RWPE2 (cell line): ENCODE measurements around the gene SLC13A3.

Source experiments
- ATAC-seq: fragments of 200-7000 bp; cut with Tn5 transposase; 3 replicates; pipeline ENCODE4 v1.9.1; 2021; ENCODE audit warnings: low read depth
- DNase-seq: peaks from one replicate; pipeline ENCODE4 v3.0.0-alpha.2; 2020; ENCODE audit warnings: low spot score
- H3K27ac ChIP-seq: fragments of 450-650 bp; 2 replicates; pipeline ENCODE4 v1.5.1; 2017; ENCODE audit warnings: mild to moderate bottlenecking; ENCODE audit not compliant: poor library complexity, severe bottlenecking
- H3K27me3 ChIP-seq: fragments of 250-450 bp; sonication (Bioruptor Pico); 2 replicates; pipeline ENCODE4 v1.5.1; 2021; ENCODE audit warnings: mild to moderate bottlenecking, moderate library complexity; ENCODE audit not compliant: insufficient read depth, poor library complexity, severe bottlenecking
- H3K36me3 ChIP-seq: fragments of 250-450 bp; sonication (Bioruptor Pico); 2 replicates; pipeline ENCODE4 v1.5.1; 2020; ENCODE audit warnings: low read depth, mild to moderate bottlenecking, moderate library complexity
- H3K4me1 ChIP-seq: fragments of 250-450 bp; sonication (Bioruptor Pico); 2 replicates; pipeline ENCODE4 v1.5.1; 2021; ENCODE audit warnings: mild to moderate bottlenecking, moderate library complexity; ENCODE audit not compliant: insufficient read depth, poor library complexity, severe bottlenecking
- H3K4me3 ChIP-seq: fragments of 250-450 bp; sonication (Bioruptor Pico); 2 replicates; pipeline ENCODE4 v1.5.1; 2021; ENCODE audit warnings: mild to moderate bottlenecking, moderate library complexity; ENCODE audit not compliant: severe bottlenecking
- H3K9me3 ChIP-seq: fragments of 250-450 bp; sonication (Bioruptor Pico); 2 replicates; pipeline ENCODE4 v1.5.1; 2021; ENCODE audit warnings: mild to moderate bottlenecking, moderate library complexity; ENCODE audit not compliant: severe bottlenecking
- CTCF ChIP-seq: fragments of 450-650 bp; IDR thresholded peaks from one replicate; pipeline ENCODE4 v1.5.1; 2017; ENCODE audit warnings: mild to moderate bottlenecking, moderate library complexity; ENCODE audit not compliant: poor library complexity, severe bottlenecking

The SLC13A3 gene, protein sequence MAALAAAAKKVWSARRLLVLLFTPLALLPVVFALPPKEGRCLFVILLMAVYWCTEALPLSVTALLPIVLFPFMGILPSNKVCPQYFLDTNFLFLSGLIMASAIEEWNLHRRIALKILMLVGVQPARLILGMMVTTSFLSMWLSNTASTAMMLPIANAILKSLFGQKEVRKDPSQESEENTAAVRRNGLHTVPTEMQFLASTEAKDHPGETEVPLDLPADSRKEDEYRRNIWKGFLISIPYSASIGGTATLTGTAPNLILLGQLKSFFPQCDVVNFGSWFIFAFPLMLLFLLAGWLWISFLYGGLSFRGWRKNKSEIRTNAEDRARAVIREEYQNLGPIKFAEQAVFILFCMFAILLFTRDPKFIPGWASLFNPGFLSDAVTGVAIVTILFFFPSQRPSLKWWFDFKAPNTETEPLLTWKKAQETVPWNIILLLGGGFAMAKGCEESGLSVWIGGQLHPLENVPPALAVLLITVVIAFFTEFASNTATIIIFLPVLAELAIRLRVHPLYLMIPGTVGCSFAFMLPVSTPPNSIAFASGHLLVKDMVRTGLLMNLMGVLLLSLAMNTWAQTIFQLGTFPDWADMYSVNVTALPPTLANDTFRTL

GRCh38 chr20:46651091-46651962, at the start of gene SLC13A3:
SLC13A3 (minus strand) TSS chr20:46651459; CDS start chr20:46651421, 38 bp downstream.
- Histone ChIP-seq H3K36me3 (no peaks in the 10 kb centered on the region), H3K4me1 (no peaks in the 10 kb centered on the region), H3K9me3 (no peaks in the 10 kb centered on the region), H3K27ac (no peak within 1 kb of the TSS), H3K4me3 (no peak within 1 kb of the TSS), H3K27me3 (peaks cover 11% of the 10 kb centered on the region)
- no peak for TF ChIP-seq CTCF
- ATAC-seq (0 out of 3 replicates have a peak, but pooled peaks have one; percentile 14), DNase-seq (no peak)

GRCh38 chr20:46701057-46701456, 49.8 kb upstream of the SLC13A3 start:
- Histone ChIP-seq H3K4me1 (peaks cover 6% of the 10 kb centered on the region), H3K9me3 (no peaks in the 10 kb centered on the region), H3K4me3 (no peak overlapping the region), H3K27me3 (no peaks in the 10 kb centered on the region), H3K36me3 (no peaks in the 10 kb centered on the region), H3K27ac (no peak overlapping the region)
- ATAC-seq (no peak), DNase-seq (no peak)
- no peak for TF ChIP-seq CTCF

DNA sequence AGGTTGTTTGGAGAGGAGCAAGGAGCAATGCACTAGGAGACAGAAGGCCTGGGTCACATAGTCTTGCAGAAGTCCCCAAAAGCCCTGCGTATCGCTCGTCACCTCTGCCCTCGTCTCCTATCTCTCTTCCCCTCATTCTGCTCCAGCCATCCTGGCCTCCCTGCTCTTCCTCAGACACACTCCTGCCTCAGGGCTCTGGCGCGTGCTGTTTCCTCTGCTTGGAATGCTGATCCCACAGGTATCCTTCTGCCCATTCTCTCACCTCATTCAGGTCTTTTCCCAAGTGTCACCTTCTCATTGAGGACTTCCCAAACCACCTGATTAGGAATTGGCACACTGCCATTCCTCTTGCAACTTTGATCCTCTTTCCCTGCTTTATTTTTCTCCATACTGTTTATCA, 49.2 kb upstream of the SLC13A3 start:
- Histone ChIP-seq H3K27me3 (no peaks in the 10 kb centered on the region), H3K27ac (no peak overlapping the region), H3K4me3 (no peak overlapping the region), H3K9me3 (no peaks in the 10 kb centered on the region), H3K4me1 (peaks cover 6% of the 10 kb centered on the region), H3K36me3 (no peaks in the 10 kb centered on the region)
- TF ChIP-seq CTCF: no peak
- ATAC-seq (no peak), DNase-seq (no peak)

DNA sequence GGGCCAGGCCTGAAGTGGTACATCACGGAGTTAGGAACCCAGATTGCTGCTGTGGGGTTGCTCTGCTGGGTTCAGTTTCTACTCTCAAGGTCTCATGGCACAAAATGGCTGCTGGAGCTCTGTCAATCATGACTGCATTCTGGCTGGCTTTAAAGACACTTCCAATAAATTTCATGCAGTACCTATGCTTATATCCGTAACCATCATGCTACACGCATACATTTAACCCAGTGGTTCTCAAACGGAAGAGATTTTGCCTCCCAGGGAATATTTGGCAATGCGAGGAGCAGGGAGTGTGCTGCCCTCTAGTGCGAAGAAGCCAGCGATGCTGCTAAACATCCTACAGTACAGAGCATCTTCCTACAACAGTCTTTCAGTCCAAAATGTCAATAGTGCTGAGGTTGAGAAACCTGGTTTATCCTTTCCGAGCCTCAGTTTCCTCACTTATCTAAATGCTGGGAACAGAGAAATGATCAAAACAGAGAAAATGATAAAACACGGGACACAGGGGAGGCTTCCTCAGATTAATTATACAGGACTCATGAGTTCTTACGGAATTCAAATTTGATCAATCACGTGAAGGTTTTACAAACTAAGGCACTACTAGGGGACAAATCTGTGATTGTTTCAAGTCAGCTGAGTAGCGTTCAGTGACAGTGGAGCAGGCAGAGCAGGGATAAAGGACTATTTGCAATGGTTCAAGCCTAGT, 48.5 kb upstream of the SLC13A3 start:
- peaks cover 6% of the 10 kb centered on the region for H3K4me1 ChIP-seq
- peak; percentile 69 for ATAC-seq
- TF ChIP-seq CTCF: peak; percentile 99
- no peaks in the 10 kb centered on the region for H3K36me3 ChIP-seq
- H3K27me3 ChIP-seq: no peaks in the 10 kb centered on the region
- no peaks in the 10 kb centered on the region for H3K9me3 ChIP-seq
- DNase-seq: no peak
- no peak overlapping the region for H3K27ac ChIP-seq
- H3K4me3 ChIP-seq: no peak overlapping the region
